Measurements from ENCODE around the gene NUP85.
"Not testable (repeated sequence)": the region's sequence is repeated elsewhere in the genome, so short reads cannot be mapped to it uniquely, and the experiment has no call there.

Gene NUP85

DNA sequence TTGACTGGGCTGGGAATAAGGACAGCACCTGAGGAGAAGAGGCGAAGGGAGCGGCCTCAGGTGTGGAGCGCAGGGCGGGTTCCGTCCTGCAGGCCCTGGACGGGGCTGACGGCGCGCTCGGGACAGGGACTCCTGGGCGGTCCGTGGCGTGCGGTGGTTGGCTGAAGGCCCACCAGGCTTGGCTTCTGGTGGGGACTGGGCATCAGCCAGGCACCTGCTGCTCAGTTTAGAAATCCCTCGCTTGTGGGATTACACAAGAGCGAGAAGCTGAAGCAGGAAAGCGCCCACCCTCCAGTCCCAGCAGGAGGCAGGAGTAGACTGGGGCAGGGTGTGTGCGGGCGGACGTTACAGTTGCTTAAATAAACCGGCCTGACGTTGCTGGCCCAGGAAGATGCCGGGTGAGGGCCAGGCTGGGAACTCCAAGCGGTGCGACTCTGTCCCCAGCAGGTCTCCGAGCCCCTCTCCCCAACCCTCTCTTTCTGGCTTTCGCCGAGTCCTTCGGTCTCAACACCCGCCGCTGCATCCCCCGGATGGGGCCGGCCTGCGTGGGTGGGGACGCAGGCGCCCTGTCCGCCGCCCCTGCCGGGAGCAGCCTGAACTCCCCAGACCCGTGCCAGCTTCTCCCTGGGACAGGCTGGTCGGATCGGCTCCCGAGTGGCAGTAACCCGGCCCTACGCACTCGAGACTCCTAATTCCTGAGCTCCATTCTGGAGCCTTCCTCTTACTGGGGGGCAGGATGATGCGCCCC lies 64.9 kb downstream of the NUP85 start:
- DNase-seq: no peak

GRCh38 chr17:75270966-75271232 lies 65.4 kb downstream of the NUP85 start, which contains the start of gene MIF4GD:
Gene MIF4GD (minus strand): TSS chr17:75271231. CDS start chr17:75270195, 1,036 bp downstream.
- DNase-seq: no peak

DNA sequence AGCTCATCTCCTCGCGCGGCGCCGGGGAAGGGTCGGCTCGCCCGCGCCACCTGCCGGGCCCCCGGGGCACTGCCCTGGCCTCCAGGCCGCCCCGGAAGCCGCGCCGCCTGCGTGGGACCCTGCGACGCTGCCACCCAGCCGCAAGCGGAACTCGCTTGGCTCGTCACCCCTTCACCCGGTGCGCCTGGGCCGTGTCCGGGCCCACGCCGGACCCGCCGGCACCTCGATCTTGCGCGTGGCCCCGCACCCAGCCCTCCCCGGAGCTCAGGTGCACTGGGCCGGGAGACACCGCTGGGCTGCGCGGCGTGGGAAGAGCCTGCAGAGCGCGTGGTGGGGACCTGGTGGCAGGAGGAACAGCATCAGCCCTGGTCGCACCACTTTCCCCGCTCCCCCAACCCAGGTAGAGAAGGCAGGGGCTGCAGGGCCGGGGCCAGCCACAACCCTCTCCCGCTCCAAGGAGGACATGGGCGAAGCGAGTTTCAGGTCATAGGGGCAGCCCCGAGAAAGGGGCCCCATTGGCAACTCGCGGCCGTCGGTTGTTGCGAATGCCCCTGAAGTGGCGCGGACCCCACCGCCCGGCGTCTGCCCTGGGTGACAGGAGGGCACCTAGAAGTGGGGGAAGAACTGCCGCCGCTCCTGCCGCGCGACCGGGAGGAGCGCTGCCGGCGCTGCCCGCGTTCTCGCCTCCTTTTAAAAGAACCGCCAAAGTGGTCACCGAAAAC lies 65.9 kb downstream of the NUP85 start:
- DNase-seq: peak; percentile 47

GRCh38 chr17:75271955-75272847 lies 66.7 kb downstream of the NUP85 start:
- DNase-seq: no peak

GRCh38 chr17:75272848-75273184 lies 67.3 kb downstream of the NUP85 start:
- DNase-seq: no peak

GRCh38 chr17:75273977-75274708 lies 68.7 kb downstream of the NUP85 start:
- no peak for DNase-seq

DNA sequence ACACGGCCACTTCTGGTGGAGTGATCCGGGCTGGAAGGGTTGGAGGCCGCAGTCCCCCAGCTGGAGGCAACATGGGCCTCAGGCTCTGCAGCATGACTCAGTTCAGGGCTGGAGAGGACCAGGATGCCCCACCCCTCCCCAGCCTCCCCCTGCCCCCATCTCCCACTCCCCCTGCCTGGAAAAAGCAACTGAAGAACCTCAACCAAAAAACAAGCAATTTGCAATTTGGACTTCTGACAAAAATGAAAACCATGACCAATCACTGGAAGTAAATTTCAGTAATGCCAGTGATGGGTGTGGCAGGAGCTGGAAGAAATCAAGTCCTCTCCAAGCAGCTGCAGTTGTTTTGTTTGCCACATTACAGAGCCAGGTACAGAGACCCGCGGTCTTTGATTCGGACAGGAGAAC lies 72.2 kb downstream of the NUP85 start:
- no peak for DNase-seq

GRCh38 chr17:75280189-75280588 lies 74.7 kb downstream of the NUP85 start:
- DNase-seq: not testable (repeated sequence)

DNA sequence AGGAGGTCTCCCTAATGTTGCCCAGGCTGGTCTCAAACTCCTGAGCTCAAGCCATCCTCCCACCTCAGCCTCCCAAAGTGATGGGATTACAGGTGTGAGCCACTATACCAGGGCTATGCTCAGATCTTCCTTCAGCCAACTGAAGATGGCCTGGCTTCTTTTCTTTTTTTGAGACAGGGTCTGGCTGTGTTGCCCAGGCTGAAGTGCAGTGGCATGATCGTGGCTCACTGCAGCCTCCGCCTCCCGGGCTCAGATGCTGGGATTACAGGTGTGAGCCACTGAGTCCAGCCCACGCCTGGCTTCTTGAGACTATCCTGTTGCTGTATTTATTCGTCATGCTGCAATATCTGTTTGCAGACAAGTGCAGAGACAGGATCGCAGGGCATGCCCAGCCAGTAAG lies 79.6 kb downstream of the NUP85 start:
- DNase-seq: no peak
